ENCODE measurements around the gene SLC22A2.

Gene SLC22A2

DNA sequence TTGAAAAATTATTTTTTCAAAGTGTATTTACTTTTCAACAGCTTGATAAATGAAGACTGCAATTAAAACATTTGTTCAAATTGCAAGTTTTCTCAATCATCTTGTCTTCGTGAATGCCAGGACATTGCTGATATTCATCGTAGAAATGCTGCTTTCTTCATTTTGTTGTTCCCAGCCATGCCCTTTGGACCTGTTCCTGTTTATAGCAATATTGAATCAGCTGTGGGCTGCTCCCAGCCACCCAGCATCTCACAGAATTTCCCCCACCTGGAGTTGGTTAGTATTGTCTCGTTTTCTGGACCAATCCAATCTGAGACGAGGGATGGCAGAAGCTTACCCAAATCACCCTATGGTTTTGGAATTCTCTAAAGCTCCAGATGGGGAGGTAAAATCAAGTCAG is 40.8 kb downstream of the SLC22A2 start:
- no peak for DNase-seq (ENCODE audit: low read depth in 1 of 2, low spot score in 1 of 2)

DNA sequence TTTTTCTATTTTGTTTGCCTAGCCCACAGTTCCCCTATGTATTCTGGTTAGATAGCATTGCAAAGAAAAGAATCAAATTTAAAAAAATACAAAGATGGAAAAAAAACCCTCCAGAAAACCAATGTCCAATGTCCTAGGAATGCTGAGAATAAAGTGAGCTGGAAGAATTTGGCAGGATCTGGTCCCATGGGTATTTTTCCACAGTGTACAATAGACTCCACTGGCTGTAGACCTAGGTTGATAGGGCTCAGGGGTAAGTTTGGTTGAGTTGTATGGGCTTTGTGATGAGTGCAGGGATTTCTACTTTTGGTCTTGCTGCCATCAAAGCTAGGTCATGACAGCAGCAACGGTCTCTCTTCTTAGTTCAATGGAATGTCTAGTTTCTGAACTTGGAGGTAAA is 41.5 kb downstream of the SLC22A2 start:
- no peak for DNase-seq (ENCODE audit: low read depth in 1 of 2, low spot score in 1 of 2)

DNA sequence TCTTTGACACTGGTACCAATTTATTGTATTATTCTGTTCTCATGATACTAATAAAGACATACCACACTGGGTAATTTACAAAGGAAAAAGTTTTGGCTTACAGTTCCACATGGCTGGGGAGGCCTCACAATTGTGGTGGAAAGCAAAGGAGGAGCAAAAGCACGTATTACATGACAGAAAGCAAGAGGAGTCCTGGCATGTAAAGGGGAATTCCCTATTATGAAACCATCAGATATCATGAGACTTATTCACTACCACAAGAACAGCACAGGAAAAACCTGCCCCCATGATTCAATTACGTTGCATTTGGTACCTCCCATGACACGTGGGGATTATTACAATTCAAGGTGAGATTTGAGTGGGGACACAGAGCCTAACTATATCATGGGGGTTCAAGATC is 43.4 kb downstream of the SLC22A2 start:
- no peak for DNase-seq (ENCODE audit: low read depth in 1 of 2, low spot score in 1 of 2)

DNA sequence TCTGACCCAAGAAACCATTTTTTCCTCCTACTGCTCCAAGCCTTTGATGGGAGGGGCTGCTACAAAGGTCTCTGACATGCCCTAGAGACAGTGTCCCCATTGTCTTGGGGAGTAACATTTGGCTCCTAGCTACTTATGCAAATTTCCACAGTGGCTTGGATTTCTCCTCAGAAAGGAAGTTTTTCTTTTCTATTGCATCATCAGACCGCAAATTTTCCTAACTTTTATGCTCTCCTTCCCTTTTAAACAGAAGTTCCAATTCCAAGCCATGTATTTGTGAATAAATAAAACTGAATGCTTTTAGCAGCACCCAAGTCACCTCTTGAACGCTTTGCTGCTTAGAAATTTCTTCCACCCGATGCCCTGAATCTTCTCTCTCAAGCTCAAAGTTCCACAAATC is 51.0 kb downstream of the SLC22A2 start:
- no peak for DNase-seq (ENCODE audit: low read depth in 1 of 2, low spot score in 1 of 2)

DNA sequence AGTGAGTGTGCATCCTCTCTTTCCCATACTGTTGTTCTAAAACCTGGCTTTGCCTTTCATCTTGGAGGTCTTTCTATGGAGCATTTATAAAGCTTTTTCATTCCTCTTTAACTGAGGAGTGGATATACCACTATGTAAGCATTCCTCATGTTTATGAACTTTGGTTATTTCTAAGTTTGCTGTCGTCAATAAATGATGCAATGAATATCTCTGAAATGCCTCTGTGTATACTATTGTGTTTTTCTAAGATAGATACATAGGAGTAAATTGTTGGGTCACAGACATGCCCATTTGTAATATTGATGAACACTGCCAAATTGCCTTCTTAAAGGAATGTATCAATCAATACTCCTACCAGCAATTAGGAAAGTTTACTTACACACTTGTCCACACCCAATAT is 53.9 kb downstream of the SLC22A2 start:
- DNase-seq (ENCODE audit: low read depth in 1 of 2, low spot score in 1 of 2), result no peak

DNA sequence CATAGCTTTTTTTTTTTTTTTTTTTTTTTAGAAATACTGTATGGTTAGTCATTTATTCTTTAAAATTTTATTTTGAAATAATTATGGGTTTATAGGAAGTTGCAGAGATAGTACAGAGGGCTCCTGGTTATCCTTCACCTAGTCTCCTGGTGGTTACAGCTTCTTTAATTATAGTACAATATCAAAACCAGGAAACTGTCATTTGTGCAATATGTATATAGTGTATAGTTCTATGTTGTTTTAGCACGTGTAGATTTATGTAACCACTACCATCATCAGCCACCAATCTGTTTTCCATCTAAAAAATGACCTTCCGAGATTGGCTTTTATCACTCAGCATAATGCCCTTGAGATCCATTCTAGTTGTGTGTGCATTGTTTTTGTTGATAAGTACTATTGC is 54.7 kb downstream of the SLC22A2 start:
- DNase-seq (ENCODE audit: low read depth in 1 of 2, low spot score in 1 of 2), result no peak

DNA sequence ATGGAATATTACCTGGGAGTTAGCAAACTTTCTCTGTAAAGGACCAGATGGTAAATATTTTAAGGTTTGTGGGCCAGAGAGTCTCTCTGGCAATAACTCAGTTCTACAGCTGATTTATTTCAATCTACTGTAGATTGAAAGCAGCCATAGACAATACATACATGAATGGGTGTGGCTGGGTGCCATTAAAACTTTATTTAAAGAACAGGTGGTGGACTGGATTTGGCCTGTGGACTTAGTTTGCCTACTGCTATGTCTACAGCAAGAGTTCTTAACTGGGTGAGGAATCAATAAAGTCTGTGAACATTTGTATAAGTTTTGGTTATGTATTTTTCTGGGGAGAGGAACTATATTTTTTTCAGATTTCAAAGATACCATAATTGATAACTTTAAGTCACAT is 55.1 kb downstream of the SLC22A2 start:
- DNase-seq (ENCODE audit: low read depth in 1 of 2, low spot score in 1 of 2), result no peak

DNA sequence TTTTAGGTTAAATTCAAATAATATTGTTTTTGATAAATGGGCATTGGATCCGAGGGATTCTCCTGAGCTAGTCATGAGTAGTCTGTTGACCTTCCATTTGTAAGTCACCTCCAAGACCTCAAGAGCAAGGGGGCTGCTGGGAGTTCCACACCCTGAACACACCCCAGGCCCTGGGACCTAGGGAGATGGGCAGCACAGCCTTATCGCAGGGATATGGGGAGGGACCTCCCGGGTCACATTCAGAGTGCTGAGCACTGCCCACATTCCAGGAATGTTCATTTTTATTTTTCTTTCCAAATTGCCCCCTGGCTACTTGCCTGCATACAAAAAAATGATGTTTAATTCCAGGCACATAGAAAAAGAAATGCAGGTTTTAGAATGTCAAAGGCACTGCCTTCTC is 55.5 kb downstream of the SLC22A2 start:
- DNase-seq (ENCODE audit: low read depth in 1 of 2, low spot score in 1 of 2), result no peak

DNA sequence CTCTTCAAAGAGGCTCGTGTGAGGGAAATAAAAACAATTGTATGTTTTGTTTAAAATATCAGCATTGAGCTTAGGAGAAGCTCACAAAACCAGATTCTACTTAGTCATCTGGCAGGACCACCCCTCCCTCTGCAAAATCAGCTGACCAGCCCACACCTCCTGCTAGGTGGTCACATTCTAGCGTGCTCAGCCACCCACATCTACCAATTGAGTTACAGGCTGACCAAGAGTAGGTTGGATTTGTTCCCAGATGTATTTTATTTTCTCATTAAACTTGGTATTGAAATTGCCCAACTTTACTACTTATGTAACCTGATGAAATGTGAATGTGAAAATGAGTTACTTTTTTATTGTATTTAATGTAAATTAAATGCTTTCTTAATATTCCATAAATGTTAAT is 56.2 kb downstream of the SLC22A2 start:
- no peak for DNase-seq (ENCODE audit: low read depth in 1 of 2, low spot score in 1 of 2)

DNA sequence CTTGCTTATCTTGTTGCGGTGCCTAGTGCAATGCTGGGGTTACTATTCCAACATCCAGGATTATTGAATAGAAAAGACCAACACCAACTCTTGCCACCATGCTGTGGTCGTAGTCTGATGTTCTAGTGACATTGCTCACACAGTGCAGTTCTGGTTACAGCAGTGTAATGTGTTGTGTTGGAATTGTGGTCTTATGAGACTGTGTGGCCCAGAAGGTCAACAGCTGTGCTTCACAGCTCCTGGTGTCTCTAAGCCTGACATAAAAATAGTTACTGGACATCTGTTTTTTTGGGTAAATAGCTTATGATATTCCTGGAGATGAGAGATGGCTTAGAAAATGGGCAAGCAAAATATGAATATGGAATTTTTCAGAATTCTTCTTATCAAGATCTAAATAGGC is 57.6 kb downstream of the SLC22A2 start:
- no peak for DNase-seq (ENCODE audit: low read depth in 1 of 2, low spot score in 1 of 2)

DNA sequence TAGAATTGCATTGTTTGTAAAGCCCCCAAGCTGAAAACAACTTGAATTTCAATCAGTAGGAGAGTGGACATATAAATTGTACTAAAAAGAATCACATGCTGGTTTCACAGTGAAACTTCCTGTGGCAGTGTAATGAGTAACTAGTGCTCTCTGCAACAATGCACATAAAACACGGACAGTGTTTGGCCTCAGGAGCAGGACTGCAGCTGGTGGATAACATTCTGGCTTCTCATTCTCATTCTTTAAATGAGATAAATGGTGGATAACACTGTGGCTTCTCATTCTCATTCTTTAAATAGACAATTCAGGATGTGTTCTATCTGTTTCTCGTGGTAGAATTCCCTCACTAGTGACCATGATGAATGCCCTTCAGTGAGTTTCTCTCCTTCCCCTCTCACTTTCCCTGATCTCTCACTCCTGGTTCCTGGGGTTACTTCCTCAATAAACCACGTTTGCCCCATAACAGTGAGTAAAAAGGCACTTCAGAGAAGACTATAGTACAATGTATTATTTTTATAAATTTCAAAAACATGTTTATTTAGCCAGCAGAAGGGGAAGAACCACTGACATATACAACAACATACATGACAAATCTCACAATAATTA is 59.9 kb downstream of the SLC22A2 start:
- DNase-seq (ENCODE audit: low read depth in 1 of 2, low spot score in 1 of 2), result no peak

DNA sequence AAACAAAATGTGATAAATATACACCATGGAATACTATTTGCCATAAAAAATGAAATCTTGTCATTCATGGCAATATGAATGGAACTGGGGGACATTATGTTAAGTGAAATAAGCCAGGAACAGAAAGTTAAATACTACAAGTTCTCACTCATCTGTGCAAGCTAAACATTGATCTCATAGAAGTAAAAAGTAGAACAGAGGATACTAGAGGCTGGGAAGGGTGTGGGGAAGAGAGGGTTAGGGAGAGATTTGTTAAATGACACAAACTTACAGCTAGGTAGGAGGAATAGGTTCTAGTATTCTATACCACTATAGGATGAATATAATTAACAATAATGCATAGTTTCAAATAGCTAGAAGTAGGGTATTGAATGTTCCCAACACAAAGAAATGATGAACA is 61.0 kb downstream of the SLC22A2 start:
- no peak for DNase-seq (ENCODE audit: low read depth in 1 of 2, low spot score in 1 of 2)

DNA sequence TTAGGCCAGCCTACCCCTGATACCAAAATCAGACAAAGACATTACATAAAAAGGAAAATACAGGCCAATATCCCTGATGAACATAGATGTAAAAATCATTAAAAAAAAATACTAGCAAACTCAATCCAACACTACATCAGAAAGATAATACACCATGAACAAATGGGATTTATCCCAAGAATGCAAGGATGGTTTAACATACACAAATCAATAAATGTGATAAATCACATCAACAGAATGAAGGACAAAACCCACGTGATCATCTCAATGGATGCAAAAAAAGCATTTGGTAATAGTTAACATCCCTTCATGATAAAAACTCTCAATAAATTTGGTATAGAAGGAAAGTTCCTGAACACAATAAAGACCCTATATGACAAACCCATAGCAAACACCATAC is 63.8 kb downstream of the SLC22A2 start:
- DNase-seq (ENCODE audit: low read depth in 1 of 2, low spot score in 1 of 2), result no peak

DNA sequence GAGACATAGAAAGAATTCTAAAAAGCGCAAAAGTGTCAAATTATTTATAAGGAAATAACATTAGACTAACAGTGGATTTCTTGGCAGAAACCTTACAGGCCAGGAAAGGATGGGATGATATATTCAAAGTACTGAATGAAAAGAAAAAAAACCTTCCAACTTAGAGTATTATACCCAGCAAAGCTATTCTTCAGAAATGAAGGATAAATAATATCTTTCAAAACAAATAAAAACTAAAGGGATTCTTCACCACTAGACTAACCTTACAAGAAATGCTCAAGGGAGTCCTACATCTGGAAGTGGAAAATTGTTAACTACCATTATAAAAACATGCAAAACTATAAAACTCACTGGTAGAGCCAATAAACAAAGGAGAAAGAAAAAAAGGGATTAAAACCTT is 65.8 kb downstream of the SLC22A2 start:
- no peak for DNase-seq (ENCODE audit: low read depth in 1 of 2, low spot score in 1 of 2)

DNA sequence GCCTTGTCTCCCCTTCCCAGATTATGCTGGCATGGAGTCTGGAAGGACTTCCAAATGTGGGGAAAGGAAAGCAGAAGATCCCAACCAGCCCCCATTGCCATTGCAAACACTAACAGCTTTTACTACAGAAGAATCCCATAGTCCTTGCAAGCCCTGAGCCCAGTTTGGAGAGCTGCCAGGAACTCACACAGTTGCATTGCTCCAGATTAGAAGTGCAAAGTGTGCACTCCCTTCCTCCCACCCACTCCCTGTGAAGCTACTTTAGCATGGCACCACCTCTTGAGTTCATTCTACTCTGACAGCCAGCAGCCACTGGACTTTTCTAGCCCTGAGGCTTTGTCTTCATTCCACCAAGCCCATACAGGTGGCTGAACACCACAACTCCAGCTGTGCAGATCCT is 67.6 kb downstream of the SLC22A2 start:
- no peak for DNase-seq (ENCODE audit: low read depth in 1 of 2, low spot score in 1 of 2)

DNA sequence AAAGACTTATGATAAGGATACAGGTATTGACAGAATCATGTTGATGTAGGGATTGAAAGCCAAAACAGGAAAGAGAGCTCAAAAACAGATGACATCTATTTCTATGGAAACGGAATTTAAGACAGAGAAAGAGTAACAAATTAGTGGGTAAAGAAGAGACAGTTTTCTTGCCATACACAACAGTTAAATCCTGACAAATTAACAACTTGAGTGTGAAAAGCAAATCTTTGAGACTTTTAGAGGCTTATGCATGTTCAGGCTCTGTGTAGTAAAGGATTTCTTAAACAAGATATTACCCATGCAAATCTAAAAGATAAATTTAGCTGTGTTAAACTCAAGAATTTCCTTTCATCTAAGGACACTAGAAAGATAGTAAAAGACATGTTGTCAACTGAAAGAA is 68.5 kb downstream of the SLC22A2 start:
- no peak for DNase-seq (ENCODE audit: low read depth in 1 of 2, low spot score in 1 of 2)

DNA sequence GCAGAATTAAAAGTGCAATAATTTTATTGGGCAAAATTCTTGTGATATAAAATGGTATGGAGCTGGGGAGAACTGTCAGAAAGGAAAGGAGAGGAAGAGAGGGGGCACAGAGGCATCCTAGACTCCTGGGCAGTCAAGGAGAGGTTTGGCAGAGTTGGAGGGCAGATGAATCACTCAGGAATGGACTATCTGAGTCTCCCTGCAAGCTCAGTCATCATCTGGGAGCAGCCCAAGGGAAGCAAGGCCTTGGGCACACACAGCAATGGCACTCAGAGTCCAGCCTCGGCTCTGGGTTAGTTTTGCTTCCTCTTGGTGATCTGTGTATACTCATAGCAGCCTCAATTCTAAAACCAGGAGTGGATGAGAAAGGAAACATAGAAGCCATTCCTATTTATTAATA is 69.8 kb downstream of the SLC22A2 start:
- no peak for DNase-seq (ENCODE audit: low read depth in 1 of 2, low spot score in 1 of 2)

DNA sequence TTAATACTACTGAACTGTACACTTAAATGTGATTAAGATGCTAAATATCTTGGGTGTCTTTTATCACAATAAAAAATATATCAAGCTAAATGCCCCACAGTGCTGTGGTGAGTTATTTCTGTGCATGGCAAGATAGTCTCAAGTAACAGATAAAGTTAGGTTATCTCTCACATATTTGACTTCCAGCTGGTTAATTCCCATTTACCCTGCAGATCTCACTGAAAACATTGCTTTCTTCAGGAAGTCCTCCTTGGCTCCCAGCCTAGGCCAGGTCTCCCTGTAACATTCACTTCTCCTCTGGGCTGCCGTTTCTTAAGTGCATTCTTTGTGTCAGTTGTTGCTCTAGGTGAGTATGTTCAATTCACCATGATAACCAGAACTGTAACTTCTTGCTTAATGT is 77.9 kb downstream of the SLC22A2 start:
- no peak for DNase-seq (ENCODE audit: low read depth in 1 of 2, low spot score in 1 of 2)

DNA sequence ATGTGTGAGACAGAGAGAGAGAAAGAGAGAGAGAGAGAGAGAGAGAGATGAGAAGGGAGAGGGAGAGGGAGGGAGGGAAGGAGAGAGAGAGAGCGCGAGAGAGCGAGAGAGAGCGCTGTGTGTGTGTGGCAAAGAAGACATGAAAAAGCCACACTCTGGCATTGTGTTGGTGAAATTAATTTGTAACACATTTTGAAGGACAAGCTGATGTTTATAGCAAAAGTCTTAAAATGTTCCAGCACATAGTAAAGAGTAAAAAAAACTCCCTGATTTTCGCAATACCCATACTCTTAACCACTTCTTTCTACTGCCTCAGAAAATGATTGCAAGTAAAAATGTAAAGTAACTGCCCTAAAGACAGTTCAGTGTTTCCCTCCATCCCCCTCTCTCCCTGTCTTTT is 80.3 kb downstream of the SLC22A2 start:
- no peak for DNase-seq (ENCODE audit: low read depth in 1 of 2, low spot score in 1 of 2)

DNA sequence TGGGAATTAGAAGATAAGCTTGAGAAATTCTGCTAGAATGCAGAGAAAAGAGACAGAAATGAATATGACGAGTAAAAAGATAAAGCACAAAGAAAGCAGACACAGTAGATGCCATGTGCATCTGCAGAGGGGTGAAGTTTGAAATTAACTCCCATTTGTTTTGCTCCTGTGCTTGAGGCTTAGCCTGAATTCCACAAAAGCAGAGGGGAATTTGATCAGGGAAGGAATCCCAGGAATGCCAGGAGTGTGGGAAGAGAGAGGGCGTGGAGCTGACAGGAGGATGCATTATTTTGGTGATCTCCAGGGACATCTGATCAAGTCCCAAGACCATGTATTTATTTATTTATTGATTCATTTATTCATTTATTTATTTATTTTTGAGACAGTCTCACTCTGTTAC is 81.4 kb downstream of the SLC22A2 start:
- no peak for DNase-seq (ENCODE audit: low read depth in 1 of 2, low spot score in 1 of 2)

DNA sequence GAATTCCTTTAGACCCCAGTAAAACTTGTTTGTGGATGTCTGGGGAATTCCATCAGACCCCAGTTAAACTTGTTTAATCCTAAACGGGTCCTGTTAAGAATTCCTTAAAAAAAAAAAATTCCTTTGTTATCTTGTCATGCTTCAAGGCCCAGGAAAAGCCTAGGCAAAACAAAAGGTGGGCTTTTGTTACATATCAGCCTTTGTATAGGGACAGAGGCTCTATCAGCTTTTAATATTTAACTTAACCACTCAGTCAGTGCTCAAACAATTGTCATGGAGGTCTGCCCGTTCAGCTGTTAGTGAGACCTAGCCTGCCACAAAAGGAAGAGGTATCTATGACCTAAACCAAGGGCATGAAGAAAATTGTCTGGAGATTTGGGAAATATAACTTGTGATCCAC is 83.9 kb downstream of the SLC22A2 start:
- no peak for DNase-seq (ENCODE audit: low read depth in 1 of 2, low spot score in 1 of 2)

DNA sequence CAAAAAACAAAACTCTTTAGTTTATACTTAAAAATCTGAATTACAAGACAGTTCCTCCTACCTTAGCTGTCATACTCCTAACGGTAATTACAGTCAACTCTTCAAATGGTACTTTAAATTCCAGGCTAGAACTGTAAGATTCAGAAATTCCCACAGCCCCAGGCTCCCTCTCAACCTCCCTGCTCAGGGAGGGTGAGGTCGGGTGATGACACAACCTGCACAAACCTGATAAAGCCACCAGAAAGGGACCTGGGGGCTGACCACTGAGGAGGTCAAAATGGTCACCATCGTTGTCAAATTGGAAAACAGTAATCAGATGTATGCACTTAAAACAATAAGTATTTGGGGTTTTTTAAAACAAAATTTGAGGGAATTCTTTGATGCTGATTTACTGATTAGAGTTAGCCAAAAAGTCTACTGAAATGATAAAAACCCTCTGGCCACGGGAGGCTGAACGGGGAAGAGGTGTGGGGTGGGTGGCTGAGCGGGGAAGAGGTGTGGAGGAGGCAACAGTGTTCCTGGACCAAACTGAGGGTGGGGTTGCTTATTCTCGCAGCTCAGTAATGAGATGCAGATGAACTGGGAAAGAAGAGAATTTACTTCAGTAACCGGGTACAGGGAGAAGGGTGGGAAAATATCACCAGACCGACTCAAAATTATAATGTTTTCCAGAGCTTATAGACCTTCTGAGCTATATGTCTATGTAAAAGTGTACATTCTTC is 84.7 kb downstream of the SLC22A2 start:
- DNase-seq (ENCODE audit: low read depth in 1 of 2, low spot score in 1 of 2), result no peak

DNA sequence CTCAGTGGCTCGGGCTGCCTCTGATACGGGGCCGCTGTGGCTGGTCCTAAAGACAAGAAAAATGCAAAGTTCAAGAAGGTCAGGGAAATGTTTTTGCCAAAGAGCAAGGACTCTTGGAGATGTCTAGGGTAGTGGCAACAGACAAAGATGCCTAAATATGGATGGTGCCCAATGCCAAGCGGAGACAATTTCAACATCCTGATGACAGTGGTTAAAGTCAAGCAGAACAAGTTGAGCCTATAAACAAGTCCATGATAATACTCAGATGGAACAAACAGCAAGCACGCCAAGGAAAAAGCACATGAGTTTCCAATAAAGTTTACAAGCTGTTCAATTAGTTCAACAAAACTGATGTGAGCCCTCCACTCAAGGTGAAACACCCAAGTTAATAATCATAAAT is 85.9 kb downstream of the SLC22A2 start:
- DNase-seq (ENCODE audit: low read depth in 1 of 2, low spot score in 1 of 2), result no peak

Measured in stimulated activated CD4-positive, alpha-beta T cell treated with anti-CD3 and anti-CD28 coated beads, Interleukin-15, amount 100 ng/mL, for 1 hour (primary cell).